HepG2 (cell line): Measurements from ENCODE around the gene SLC30A4. TPM values are rescaled to one million over a fixed set of nuclear protein-coding genes. Genes with fewer than 3 reads are reported as not detected.

Experiments
- ATAC-seq: fragments of 200-7000 bp; cut with Tn5 transposase; 3 replicates; pipeline ENCODE4 v1.9.1; 2020; ENCODE audit warnings: mild to moderate bottlenecking, moderate library complexity
- BruUV-seq: library from RNA; stranded (reverse); fragments of 400-500 nt; replicated peaks from 2 replicates; lab custom pipeline; 2021; lab: Mats Ljungman, UMichigan
- CTCF ChIA-PET: fragments of 300-600 bp; formaldehyde crosslinking; extraction: SDS; loops from one replicate; lab custom pipeline; 2021; ENCODE audit warnings: low total read pairs, inconsistent platforms, low intra/inter-chr PET ratio; lab: Yijun Ruan, JAX
- POLR2A ChIA-PET: fragments of 350-600 bp; sonication (Branson Sonifier 250); formaldehyde crosslinking; loops from one replicate; lab custom pipeline; 2020; ENCODE audit warnings: antibody characterized with exemption, inconsistent platforms; lab: Yijun Ruan, JAX
- DNase-seq: peaks from one replicate; pipeline ENCODE4 v3.0.0-alpha.2; 2015; ENCODE audit warnings: low spot score
- FAIRE-seq: peaks from 3 replicates; lab custom pipeline; 2011; peaks lifted over from hg19 to GRCh38; lab: Jason Lieb, UNC
- H2AFZ ChIP-seq: one replicate; pipeline ENCODE4 v1.6.1; 2011; ENCODE audit warnings: low read length, inconsistent platforms
- H3K27ac ChIP-seq: fragments of 300-600 bp; 3 replicates; pipeline ENCODE4 v1.8.0; 2011; ENCODE audit warnings: mixed run types, mild to moderate bottlenecking, mixed read lengths, low read length, inconsistent platforms; ENCODE audit not compliant: insufficient read depth; ENCODE audit errors: extremely low read length
- H3K27me3 ChIP-seq, 2 experiments: fragments of 200-600 bp in 1 of 2; 2 replicates in 1 of 2; 3 replicates in 1 of 2; pipeline versions ENCODE4 v1.6.0 to v1.8.0; 2011; ENCODE audit warnings: low read length in 2 of 2, mild to moderate bottlenecking in 2 of 2, moderate library complexity in 2 of 2, inconsistent platforms in 1 of 2; ENCODE audit not compliant: insufficient read depth in 2 of 2, control insufficient read depth in 1 of 2
- H3K36me3 ChIP-seq, 2 experiments: fragments of 200-600 bp in 1 of 2; replicated peaks in 1 of 2; 2 replicates in 1 of 2; 3 replicates in 1 of 2; pipeline versions ENCODE4 v1.5.1 to v1.8.0; 2011; ENCODE audit warnings: low read length in 2 of 2, inconsistent platforms in 1 of 2; ENCODE audit not compliant: insufficient read depth in 2 of 2, control insufficient read depth in 1 of 2
- H3K4me1 ChIP-seq: 2 replicates; pipeline ENCODE4 v1.5.1; 2012; ENCODE audit warnings: low read length, inconsistent platforms; ENCODE audit not compliant: insufficient read depth
- H3K4me2 ChIP-seq: 2 replicates; pipeline ENCODE4 v1.6.0; 2011; ENCODE audit warnings: low read depth, low read length, inconsistent platforms
- H3K4me3 ChIP-seq, 3 experiments: fragments of 200-600 bp in 1 of 3; sonication (generic), shearing (Covaris generic) in 1 of 3; replicated peaks in 1 of 3; 2 replicates each; pipeline ENCODE4 v1.5.1; 2011 to 2016; ENCODE audit warnings: low read length in 3 of 3, inconsistent platforms in 2 of 3, low read depth in 2 of 3, mild to moderate bottlenecking in 2 of 3, control low read depth in 1 of 3, mixed read lengths in 1 of 3; ENCODE audit not compliant: insufficient read depth in 1 of 3
- H3K79me2 ChIP-seq: one replicate; pipeline ENCODE4 v1.6.1; 2011; ENCODE audit warnings: low read length, inconsistent platforms; ENCODE audit not compliant: insufficient read depth
- H3K9ac ChIP-seq: 2 replicates; pipeline ENCODE4 v1.6.0; 2011; ENCODE audit warnings: mild to moderate bottlenecking, low read depth, low read length, inconsistent platforms; ENCODE audit not compliant: insufficient read depth
- H3K9me3 ChIP-seq: 2 replicates; pipeline ENCODE4 v1.5.1; 2012; ENCODE audit warnings: mild to moderate bottlenecking, low read length
- H4K20me1 ChIP-seq: 2 replicates; pipeline ENCODE4 v1.6.0; 2011; ENCODE audit warnings: inconsistent platforms, mild to moderate bottlenecking, low read length, moderate library complexity; ENCODE audit not compliant: insufficient read depth
- ATF7 ChIP-seq, 2 experiments: fragments of 450-650 bp in 1 of 2; sonication (generic) in 1 of 2; formaldehyde crosslinking in 1 of 2; IDR thresholded peaks; 2 replicates each; pipeline versions ENCODE4 v1.4.0 to v1.6.1; 2016 to 2020; ENCODE audit warnings: antibody characterized with exemption in 1 of 2, mild to moderate bottlenecking in 1 of 2, missing genetic modification reagents in 1 of 2
- ELF1 ChIP-seq: sonication (generic); formaldehyde crosslinking; IDR thresholded peaks from 2 replicates; pipeline ENCODE4 v1.4.0; 2020; ENCODE audit warnings: missing genetic modification reagents
- SP2 ChIP-seq: sonication (generic); formaldehyde crosslinking; IDR thresholded peaks from 2 replicates; pipeline ENCODE4 v1.5.1; 2020; ENCODE audit warnings: mild to moderate bottlenecking, missing genetic modification reagents
- WGBS: methylation state at CpG from one replicate; pipeline ENCODE4 v1.1.6; 2017; ENCODE audit warnings: low lambda C conversion rate; 5-methylcytosine and 5-hydroxymethylcytosine counted together
- in situ Hi-C: cut with HindIII; loops from 2 replicates; pipeline ENCODE4 v1.10.0; 2017; ENCODE audit warnings: low pct_unique_long_range_greater_than_20kb; ENCODE audit not compliant: extremely low pct_ligation_motif_present
- intact Hi-C: fragments of 100-400 bp; cut with micrococcal nuclease; formaldehyde crosslinking; loops from one replicate; pipeline ENCODE4 v1.10.0; 2022; ENCODE audit not compliant: unreplicated experiment
- polyA plus RNA-seq, 8 experiments: library from polyadenylated mRNA; depleted of rRNA in 3 of 8; stranded (reverse) in 7 of 8; unstranded in 1 of 8; fragments of >200 nt; fragmentation: Illumina TruSeq in 4 of 8; extraction: Trizol in 4 of 8; gene quantifications; 2 replicates each; pipeline versions ENCODE4 v1.2.1 to v1.2.3, GENCODE V29; 2011 to 2016; ENCODE audit warnings: low read depth in 4 of 8, missing spikeins in 1 of 8, mixed read lengths in 1 of 8; ENCODE audit not compliant: insufficient read depth in 1 of 8
- total RNA-seq, 5 experiments: library from RNA; depleted of rRNA; stranded (reverse); fragments of >200 nt; fragmentation: Illumina TruSeq; extraction: Trizol; gene quantifications; 2 replicates each; pipeline ENCODE4 v1.2.3, GENCODE V29; 2016; ENCODE audit warnings: low read depth in 1 of 5
- TF ChIP-seq, protein P1 (sequence below): IDR thresholded peaks from 2 replicates; pipeline ENCODE4 v1.6.1; 2016; ENCODE audit warnings: missing genetic modification reagents, missing compliant biosample characterization
- TF ChIP-seq, protein P2 (sequence below): sonication (generic); formaldehyde crosslinking; IDR thresholded peaks from 2 replicates; pipeline ENCODE4 v1.8.1; 2023; ENCODE audit warnings: missing genetic modification reagents, mild to moderate bottlenecking, borderline replicate concordance
- TF ChIP-seq, protein P3 (sequence below): sonication (generic); formaldehyde crosslinking; IDR thresholded peaks from 2 replicates; pipeline ENCODE4 v1.8.1; 2023; ENCODE audit warnings: mild to moderate bottlenecking, inconsistent platforms, moderate library complexity, missing genetic modification reagents, borderline replicate concordance

Gene SLC30A4
- total and polyA plus RNA-seq, 2 of the 13 experiments (the other 11 are each of a cell fraction or from before 2014, with no cell fraction given): 0.01 to 0.04 TPM

DNA sequence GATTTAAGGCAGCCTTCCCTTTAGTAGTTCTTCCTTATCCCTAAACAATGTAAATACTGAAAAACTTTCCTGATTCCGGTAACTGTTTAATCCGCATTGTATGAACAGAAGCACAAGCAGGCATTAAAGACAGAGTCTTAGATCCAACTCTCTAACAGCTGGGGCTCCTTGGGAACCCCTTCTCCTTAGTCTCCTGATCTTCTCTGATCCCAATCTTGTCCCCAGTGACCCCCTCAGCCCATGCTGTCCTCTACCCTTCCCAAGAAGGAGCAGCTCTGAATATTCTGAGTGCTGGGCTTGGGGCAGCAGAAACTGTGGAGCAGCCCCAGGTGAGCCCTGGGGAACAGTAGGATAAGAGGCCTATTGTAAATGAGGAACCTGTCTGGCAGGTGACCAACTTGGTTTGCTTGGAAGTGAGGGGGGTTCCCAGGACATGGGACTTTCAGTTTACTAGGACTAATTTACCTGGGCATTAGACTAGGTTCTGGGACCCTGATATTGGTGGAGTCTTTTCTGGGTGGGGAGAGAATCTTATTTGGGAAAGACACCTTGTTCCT lies 13.0 kb upstream of the SLC30A4 start:
- TF ChIP-seq ATF7 (IDR thresholded peaks at IDR 0.05) (no peak), ATF7 (CRISPR knock-in tag; IDR thresholded peaks at IDR 0.05) (no peak), ELF1 (CRISPR knock-in tag) (no peak), SP2 (CRISPR knock-in tag) (no peak)
- TF ChIP-seq, protein P1, sequence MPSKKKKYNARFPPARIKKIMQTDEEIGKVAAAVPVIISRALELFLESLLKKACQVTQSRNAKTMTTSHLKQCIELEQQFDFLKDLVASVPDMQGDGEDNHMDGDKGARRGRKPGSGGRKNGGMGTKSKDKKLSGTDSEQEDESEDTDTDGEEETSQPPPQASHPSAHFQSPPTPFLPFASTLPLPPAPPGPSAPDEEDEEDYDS: no peak
- TF ChIP-seq, protein P2, sequence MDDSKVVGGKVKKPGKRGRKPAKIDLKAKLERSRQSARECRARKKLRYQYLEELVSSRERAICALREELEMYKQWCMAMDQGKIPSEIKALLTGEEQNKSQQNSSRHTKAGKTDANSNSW (CRISPR knock-in tag): no peak
- TF ChIP-seq, protein P3, sequence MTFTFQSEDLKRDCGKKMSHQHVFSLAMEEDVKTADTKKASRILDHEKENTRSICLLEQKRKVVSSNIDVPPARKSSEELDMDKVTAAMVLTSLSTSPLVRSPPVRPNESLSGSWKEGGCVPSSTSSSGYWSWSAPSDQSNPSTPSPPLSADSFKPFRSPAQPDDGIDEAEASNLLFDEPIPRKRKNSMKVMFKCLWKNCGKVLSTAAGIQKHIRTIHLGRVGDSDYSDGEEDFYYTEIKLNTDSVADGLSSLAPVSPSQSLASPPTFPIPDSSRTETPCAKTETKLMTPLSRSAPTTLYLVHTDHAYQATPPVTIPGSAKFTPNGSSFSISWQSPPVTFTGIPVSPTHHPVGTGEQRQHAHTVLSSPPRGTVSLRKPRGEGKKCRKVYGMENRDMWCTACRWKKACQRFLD (CRISPR knock-in tag): no peak
- TF ChIP-seq, all 625 proteins: peak for 0
- H3K79me2 ChIP-seq: no peaks in the 10 kb centered on the region
- no TSS peak for BruUV-seq
- intact Hi-C loops: no loop called here
- H3K27me3 ChIP-seq: peaks cover 0 to 22% of the 10 kb centered on the region in 2 experiments; a peak in 2 of 5 replicates
- no peak overlapping the region for H3K4me3 ChIP-seq
- DNase-seq (no peak), FAIRE-seq (no peak), ATAC-seq (no peak)
- H3K4me2 ChIP-seq: no peak overlapping the region
- in situ Hi-C loops: no loop called here
- no peaks in the 10 kb centered on the region for H4K20me1 ChIP-seq
- H3K36me3 ChIP-seq: no peaks in the 10 kb centered on the region
- POLR2A ChIA-PET: no interaction called here
- no peak overlapping the region for H2AFZ ChIP-seq
- CTCF ChIA-PET: no interaction called here
- no peaks in the 10 kb centered on the region for H3K4me1 ChIP-seq
- H3K9me3 ChIP-seq: no peaks in the 10 kb centered on the region
- H3K27ac ChIP-seq: no peak overlapping the region
- H3K9ac ChIP-seq: no peak overlapping the region
- 74% methylated on average over 2 of the region's 2 CpGs for WGBS
